ENCODE measurements around the gene ERN2. TPM values are rescaled to one million over a fixed set of nuclear protein-coding genes. Genes with fewer than 3 reads are reported as not detected.
A peak's percentile ranks its signal among the peaks of the same experiment; 100 is the strongest.
"Not testable (repeated sequence)": the region's sequence is repeated elsewhere in the genome, so short reads cannot be mapped to it uniquely, and the experiment has no call there.

Gene ERN2
- total and polyA plus RNA-seq, 8 donors, result 0.20 to 4.7 (median 1.8) TPM

DNA sequence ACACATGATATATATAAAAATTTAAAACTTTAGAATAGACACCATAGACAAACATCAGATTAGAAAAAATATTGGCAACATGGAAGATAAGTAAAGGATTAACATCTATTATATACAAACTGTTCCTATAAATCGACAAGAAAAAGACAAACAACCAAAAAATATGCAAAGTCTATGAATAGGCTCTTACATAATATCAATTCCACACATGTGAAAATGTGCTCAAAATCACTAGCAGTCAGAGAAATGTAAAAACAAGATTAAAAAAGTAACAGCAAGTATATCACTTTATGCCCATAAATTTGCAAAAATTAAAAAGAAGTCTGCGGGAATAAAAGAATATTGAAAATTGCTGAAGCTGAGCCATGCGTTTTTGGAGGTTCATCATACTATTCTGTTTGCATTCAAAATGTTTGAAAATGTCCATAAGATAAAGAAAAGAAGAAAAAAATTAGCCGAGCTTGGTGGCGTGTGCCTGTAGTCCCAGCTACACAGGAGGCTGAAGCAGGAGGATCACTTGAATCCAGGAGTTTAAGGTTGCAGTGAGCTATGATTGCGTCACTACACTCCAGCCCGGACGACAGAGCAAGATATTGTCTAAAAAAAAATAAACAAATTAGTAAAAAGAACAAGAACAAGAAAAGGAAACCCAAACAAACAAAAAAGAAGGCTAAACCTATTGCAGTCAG is 11.2 kb upstream of the ERN2 start:
- Histone ChIP-seq H3K27me3 (peaks cover 0 to 4% (median 0%) of the 10 kb centered on the region in 4 donors), H3K27ac (no peak overlapping the region), H3K4me3 (no peak overlapping the region), H3K4me1 (no peaks in the 10 kb centered on the region), H3K36me3 (no peaks in the 10 kb centered on the region), H3K9me3 (no peaks in the 10 kb centered on the region)
- ATAC-seq (no peak), DNase-seq (no peak), FAIRE-seq (no peak)
- intact Hi-C loops (cut with DNase I), result no loop called here
- WGBS, 2 donors, result 55 to 62% methylated on average over 8 of the region's 8 CpGs
- TF ChIP-seq, protein P1, sequence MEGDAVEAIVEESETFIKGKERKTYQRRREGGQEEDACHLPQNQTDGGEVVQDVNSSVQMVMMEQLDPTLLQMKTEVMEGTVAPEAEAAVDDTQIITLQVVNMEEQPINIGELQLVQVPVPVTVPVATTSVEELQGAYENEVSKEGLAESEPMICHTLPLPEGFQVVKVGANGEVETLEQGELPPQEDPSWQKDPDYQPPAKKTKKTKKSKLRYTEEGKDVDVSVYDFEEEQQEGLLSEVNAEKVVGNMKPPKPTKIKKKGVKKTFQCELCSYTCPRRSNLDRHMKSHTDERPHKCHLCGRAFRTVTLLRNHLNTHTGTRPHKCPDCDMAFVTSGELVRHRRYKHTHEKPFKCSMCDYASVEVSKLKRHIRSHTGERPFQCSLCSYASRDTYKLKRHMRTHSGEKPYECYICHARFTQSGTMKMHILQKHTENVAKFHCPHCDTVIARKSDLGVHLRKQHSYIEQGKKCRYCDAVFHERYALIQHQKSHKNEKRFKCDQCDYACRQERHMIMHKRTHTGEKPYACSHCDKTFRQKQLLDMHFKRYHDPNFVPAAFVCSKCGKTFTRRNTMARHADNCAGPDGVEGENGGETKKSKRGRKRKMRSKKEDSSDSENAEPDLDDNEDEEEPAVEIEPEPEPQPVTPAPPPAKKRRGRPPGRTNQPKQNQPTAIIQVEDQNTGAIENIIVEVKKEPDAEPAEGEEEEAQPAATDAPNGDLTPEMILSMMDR (IDR thresholded peaks at IDR 0.05), result no peak

DNA sequence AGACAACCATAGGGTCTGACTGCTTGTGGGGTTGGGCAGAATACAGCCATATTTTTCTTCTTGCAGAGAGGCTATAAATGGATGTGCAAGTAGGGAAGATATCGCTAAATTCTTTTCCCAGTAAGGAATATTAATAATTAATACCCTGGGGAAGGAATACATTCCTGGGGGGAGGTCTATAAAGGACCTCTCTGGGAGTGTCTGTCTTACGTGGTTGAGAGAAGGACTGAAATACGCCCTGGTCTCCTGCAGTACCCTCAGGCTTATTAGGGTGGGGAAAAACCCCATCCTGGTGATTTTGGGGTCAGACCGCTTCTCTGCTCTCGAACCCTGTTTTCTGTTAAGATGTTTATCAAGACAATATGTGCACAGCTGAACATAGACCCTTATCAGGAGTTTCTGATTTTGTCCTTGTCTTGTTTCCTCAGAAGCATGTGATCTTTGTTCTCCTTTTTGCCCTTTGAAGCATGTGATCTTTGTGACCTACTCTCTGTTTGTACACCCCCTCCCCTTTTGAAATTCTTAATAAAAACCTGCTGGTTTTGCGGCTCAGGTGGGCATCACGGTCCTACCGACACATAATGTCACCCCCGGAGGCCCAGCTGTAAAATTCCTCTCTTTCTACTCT is 9.7 kb upstream of the ERN2 start:
- intact Hi-C loops (cut with DNase I); H3K36me3 ChIP-seq; ATAC-seq; H3K4me3 ChIP-seq; H3K4me1 ChIP-seq; H3K27me3 ChIP-seq; FAIRE-seq; DNase-seq; H3K9me3 ChIP-seq; H3K27ac ChIP-seq: not testable (repeated sequence)
- WGBS, 2 donors, result 57 to 68% methylated on average over 9 of the region's 9 CpGs

DNA sequence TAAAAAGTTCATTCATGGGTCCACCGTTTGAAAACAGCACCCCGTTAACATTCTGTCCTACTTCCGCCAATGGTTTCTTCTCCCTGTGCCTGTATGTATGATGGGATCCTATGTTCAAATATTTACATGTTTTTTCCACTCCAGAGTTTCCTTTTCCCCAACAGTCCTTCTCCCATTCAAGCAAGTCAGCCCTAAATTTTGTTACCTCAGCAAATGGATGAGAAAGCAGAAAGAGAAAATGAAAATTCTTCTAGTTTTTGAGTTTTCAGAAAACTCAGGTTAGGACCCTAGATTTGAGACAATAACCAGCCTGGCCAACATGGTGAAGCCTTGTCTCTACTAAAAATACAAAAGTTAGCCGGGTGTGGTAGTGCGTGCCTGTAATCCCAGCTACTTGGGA is 3.5 kb upstream of the ERN2 start:
- Histone ChIP-seq H3K9me3 (no peaks in the 10 kb centered on the region), H3K4me3 (no peak overlapping the region), H3K27ac (no peak overlapping the region), H3K4me1 (no peaks in the 10 kb centered on the region), H3K27me3 (peaks cover 0 to 4% (median 0%) of the 10 kb centered on the region in 4 donors), H3K36me3 (no peaks in the 10 kb centered on the region)
- intact Hi-C loops (cut with DNase I), result no loop called here
- TF ChIP-seq, protein P1 (IDR thresholded peaks at IDR 0.05), result no peak
- no peak for ATAC-seq
- FAIRE-seq, result no peak
- WGBS, 2 donors, result 62 to 74% methylated on average over 5 of the region's 5 CpGs
- DNase-seq, result no peak

DNA sequence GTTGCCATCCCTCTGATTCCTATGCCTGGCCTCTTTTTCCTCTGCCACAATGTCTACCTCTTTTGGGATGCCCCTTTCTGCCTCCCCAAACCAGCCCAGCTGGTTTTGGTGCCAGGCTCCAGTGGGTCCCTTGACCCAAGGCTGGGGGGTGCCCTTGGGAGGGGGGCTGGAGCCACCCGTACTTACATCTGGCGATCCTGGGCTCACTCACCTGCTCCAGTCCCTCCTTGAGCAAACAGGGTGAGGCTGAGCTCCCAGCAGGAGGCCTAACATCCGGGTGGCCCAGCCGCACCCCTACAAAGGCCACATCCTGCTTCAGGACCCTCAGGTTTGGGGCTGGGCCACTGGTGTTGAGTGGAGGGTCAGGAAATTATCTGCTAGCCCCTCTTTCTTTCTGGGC is 1.2 kb downstream of the ERN2 start:
- Histone ChIP-seq H3K4me3 (no peak overlapping the region), H3K4me1 (no peaks in the 10 kb centered on the region), H3K27ac (no peak overlapping the region), H3K36me3 (no peaks in the 10 kb centered on the region), H3K27me3 (peaks cover 0 to 4% (median 0%) of the 10 kb centered on the region in 4 donors), H3K9me3 (no peaks in the 10 kb centered on the region)
- DNase-seq (no peak), FAIRE-seq (no peak), ATAC-seq (peak in 2 of 4 donors; percentile 49 to 71)
- TF ChIP-seq, protein P1 (IDR thresholded peaks at IDR 0.05), result no peak
- intact Hi-C loops (cut with DNase I), result no loop called here
- 26 to 38% methylated on average over 4 of the region's 4 CpGs for WGBS, 2 donors

DNA sequence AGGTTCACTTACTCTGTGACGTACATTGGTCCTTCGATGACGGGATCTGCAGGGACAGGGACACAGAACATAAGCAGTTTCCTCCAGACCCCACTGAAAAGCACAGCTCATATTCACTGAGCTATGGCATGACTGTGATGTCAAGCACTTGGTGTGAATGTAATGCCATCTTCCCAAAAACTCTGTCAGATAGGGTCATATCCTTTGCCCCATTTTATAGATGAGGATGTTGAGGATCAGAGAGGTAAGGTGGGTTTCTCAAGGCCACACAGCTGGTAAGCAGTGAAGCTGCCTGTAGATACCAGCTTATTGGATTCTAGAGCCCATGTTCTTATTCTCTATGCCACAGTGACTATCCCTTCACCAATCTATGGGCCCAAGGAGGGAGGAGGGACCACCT is 2.5 kb downstream of the ERN2 start:
- Histone ChIP-seq H3K9me3 (no peaks in the 10 kb centered on the region), H3K36me3 (no peaks in the 10 kb centered on the region), H3K4me1 (no peaks in the 10 kb centered on the region), H3K27me3 (peaks cover 0 to 3% (median 0%) of the 10 kb centered on the region in 4 donors), H3K27ac (no peak overlapping the region), H3K4me3 (no peak overlapping the region)
- FAIRE-seq, result no peak
- WGBS, 2 donors, result 75 to 88% methylated on average over 3 of the region's 3 CpGs
- ATAC-seq, result no peak
- DNase-seq, result no peak
- intact Hi-C loops (cut with DNase I), result no loop called here
- TF ChIP-seq, protein P1 (IDR thresholded peaks at IDR 0.05), result no peak

Measured in pancreas (tissue), 10 donors.